NCI-H1930 (cell line): ENCODE measurements around the gene DRAM2.
"Not testable (repeated sequence)": the region's sequence is repeated elsewhere in the genome, so short reads cannot be mapped to it uniquely, and the experiment has no call there.

Experiments
- DNase-seq, 2 experiments: peaks; one replicate each; lab custom pipeline; 2025; lab: John Stamatoyannopoulos, UW

Gene DRAM2

GRCh38 chr1:111079329-111079728 is 60.6 kb downstream of the DRAM2 start:
- not testable (repeated sequence) for DNase-seq

GRCh38 chr1:111077312-111077711 is 62.6 kb downstream of the DRAM2 start:
- not testable (repeated sequence) for DNase-seq
